DND-41 (cell line): Measurements from ENCODE around the gene USP32.

Source experiments
- CTCF ChIP-seq: IDR thresholded peaks from 2 replicates; pipeline ENCODE4 v1.5.1; 2012; ENCODE audit warnings: borderline replicate concordance, low read length, moderate library complexity, mild to moderate bottlenecking; ENCODE audit not compliant: poor library complexity, severe bottlenecking; ENCODE audit errors: extremely low read depth
- EZH2 ChIP-seq: IDR thresholded peaks from 3 replicates; pipeline ENCODE4 v1.6.1; 2012; ENCODE audit warnings: borderline replicate concordance, low read depth, mild to moderate bottlenecking, moderate library complexity, low read length, inconsistent platforms; ENCODE audit not compliant: severe bottlenecking

GRCh38 chr17:60240290-60240689 is 151.6 kb downstream of the USP32 start:
- no peak for TF ChIP-seq CTCF
- TF ChIP-seq EZH2: no peak
